Neural cell (in vitro differentiated cells): ENCODE data around the gene GON4L. TPM values are rescaled to one million over a fixed set of nuclear protein-coding genes. Genes with fewer than 3 reads are reported as not detected.
"Not testable (repeated sequence)": the region's sequence is repeated elsewhere in the genome, so short reads cannot be mapped to it uniquely, and the experiment has no call there.

Experiments used
- H2AFZ ChIP-seq: fragments of 200-600, 300-800 bp; sonication (generic), shearing (Covaris generic); 2 replicates; pipeline ENCODE4 v1.6.0; 2014; ENCODE audit warnings: low read depth, mild to moderate bottlenecking, antibody characterized with exemption, low read length, moderate library complexity
- H3F3A ChIP-seq: fragments of 200-600 bp; shearing (Covaris generic); 2 replicates; pipeline ENCODE4 v1.6.1; 2016; ENCODE audit warnings: mild to moderate bottlenecking, moderate library complexity, mixed read lengths, antibody characterized with exemption, low read length; ENCODE audit not compliant: insufficient read depth, poor library complexity, severe bottlenecking
- H3K27ac ChIP-seq: fragments of 200-600, 300-800 bp; sonication (generic), shearing (Covaris generic); 2 replicates; pipeline ENCODE4 v1.5.1; 2014; ENCODE audit warnings: mild to moderate bottlenecking, low read length, moderate library complexity
- H3K27me3 ChIP-seq: fragments of 300-800, 200-600 bp; sonication (generic), shearing (Covaris generic); 2 replicates; pipeline ENCODE4 v1.6.0; 2014; ENCODE audit warnings: mild to moderate bottlenecking, low read depth, low read length, moderate library complexity; ENCODE audit not compliant: insufficient read depth
- H3K36me3 ChIP-seq: fragments of 300-800, 200-600 bp; sonication (generic), shearing (Covaris generic); 2 replicates; pipeline ENCODE4 v1.5.1; 2014; ENCODE audit warnings: mild to moderate bottlenecking, antibody characterized with exemption, low read length, moderate library complexity; ENCODE audit not compliant: insufficient read depth
- H3K4me2 ChIP-seq: fragments of 300-800, 200-600 bp; sonication (generic), shearing (Covaris generic); 2 replicates; pipeline ENCODE4 v1.6.0; 2014; ENCODE audit warnings: mild to moderate bottlenecking, low read length
- H3K4me3 ChIP-seq: fragments of 300-800, 200-600 bp; sonication (generic), shearing (Covaris generic); 2 replicates; pipeline ENCODE4 v1.5.1; 2014; ENCODE audit warnings: mild to moderate bottlenecking, low read length, moderate library complexity
- H3K79me2 ChIP-seq: fragments of 200-600 bp; shearing (Covaris generic); replicated peaks from 2 replicates; pipeline ENCODE4 v1.6.0; 2014; ENCODE audit warnings: mild to moderate bottlenecking, low read length, moderate library complexity; ENCODE audit not compliant: insufficient read depth
- H3K9ac ChIP-seq: fragments of 300-800, 200-600 bp; sonication (generic), shearing (Covaris generic); 2 replicates; pipeline ENCODE4 v1.6.1; 2016; ENCODE audit warnings: mild to moderate bottlenecking, low read length, mixed read lengths
- H3K9me2 ChIP-seq: fragments of 200-600 bp; shearing (Covaris generic); 2 replicates; pipeline ENCODE4 v1.6.1; 2016; ENCODE audit warnings: mild to moderate bottlenecking, low read length, mixed read lengths; ENCODE audit not compliant: insufficient read depth
- H3K9me3 ChIP-seq: fragments of 200-600, 300-800 bp; sonication (generic), shearing (Covaris generic); 2 replicates; pipeline ENCODE4 v1.6.1; 2016; ENCODE audit warnings: mild to moderate bottlenecking, mixed run types, low read length, moderate library complexity, mixed read lengths
- H4K20me1 ChIP-seq: fragments of 200-600 bp; shearing (Covaris generic); 2 replicates; pipeline ENCODE4 v1.6.1; 2016; ENCODE audit warnings: mild to moderate bottlenecking, mixed run types; ENCODE audit not compliant: insufficient read depth
- CTCF ChIP-seq: fragments of 450-650 bp; IDR thresholded peaks from 2 replicates; pipeline ENCODE4 v1.5.1; 2014; ENCODE audit warnings: antibody characterized with exemption, mild to moderate bottlenecking, moderate library complexity; ENCODE audit not compliant: poor library complexity, severe bottlenecking
- EP300 ChIP-seq: fragments of 450-650 bp; conservative IDR thresholded peaks from 2 replicates; pipeline ENCODE4 v1.6.1; 2014; ENCODE audit warnings: antibody characterized with exemption, mild to moderate bottlenecking, moderate library complexity; ENCODE audit not compliant: poor library complexity, severe bottlenecking
- EZH2 ChIP-seq: fragments of 200-600, 300-800 bp; shearing (Covaris generic), sonication (generic); IDR thresholded peaks from 2 replicates; pipeline ENCODE4 v1.6.1; 2014; ENCODE audit warnings: antibody characterized with exemption, low read length, borderline replicate concordance, mild to moderate bottlenecking; ENCODE audit not compliant: insufficient read depth, poor library complexity, severe bottlenecking
- MXI1 ChIP-seq: fragments of 450-650 bp; conservative IDR thresholded peaks from 2 replicates; pipeline ENCODE4 v1.6.1; 2014; ENCODE audit warnings: antibody characterized with exemption, mild to moderate bottlenecking; ENCODE audit not compliant: poor library complexity, severe bottlenecking
- POLR2AphosphoS5 ChIP-seq: IDR thresholded peaks from 2 replicates; pipeline ENCODE4 v1.6.1; 2012
- RAD21 ChIP-seq: fragments of 450-650 bp; conservative IDR thresholded peaks from 2 replicates; pipeline ENCODE4 v1.6.1; 2014; ENCODE audit warnings: antibody characterized with exemption, mild to moderate bottlenecking, moderate library complexity
- SMC3 ChIP-seq: fragments of 450-650 bp; conservative IDR thresholded peaks from 2 replicates; pipeline ENCODE4 v1.6.1; 2014; ENCODE audit warnings: antibody characterized with exemption, mild to moderate bottlenecking, moderate library complexity; ENCODE audit not compliant: poor library complexity
- TAF1 ChIP-seq: IDR thresholded peaks from 2 replicates; pipeline ENCODE4 v1.6.1; 2012; ENCODE audit warnings: low read depth
- polyA plus RNA-seq: library from polyadenylated mRNA; depleted of rRNA; stranded (reverse); fragments of >200 nt; gene quantifications from 2 replicates; pipeline ENCODE4 v1.2.3, GENCODE V29; 2014
- TF ChIP-seq, protein P1 (sequence below): IDR thresholded peaks from 2 replicates; pipeline ENCODE4 v1.6.1; 2012; ENCODE audit warnings: borderline replicate concordance

Gene GON4L
- polyA plus RNA-seq, 1 donor from 2014 or later, result 30.2 TPM

- Histone ChIP-seq H3K9ac (no peak overlapping the region), H3K79me2 (no peaks in the 10 kb centered on the region), H3F3A (no peaks in the 10 kb centered on the region), H3K36me3 (peaks cover 5% of the 10 kb centered on the region), H3K4me3 (no peak overlapping the region), H3K4me2 (no peak overlapping the region), H3K27ac (no peak overlapping the region), H3K9me2 (no peaks in the 10 kb centered on the region), H3K9me3 (no peaks in the 10 kb centered on the region), H2AFZ (no peak overlapping the region), H4K20me1 (no peaks in the 10 kb centered on the region), H3K27me3 (no peaks in the 10 kb centered on the region)
- TF ChIP-seq TAF1, result no peak
- no peak for TF ChIP-seq EZH2
- TF ChIP-seq RAD21, result no peak
- TF ChIP-seq, protein P1, sequence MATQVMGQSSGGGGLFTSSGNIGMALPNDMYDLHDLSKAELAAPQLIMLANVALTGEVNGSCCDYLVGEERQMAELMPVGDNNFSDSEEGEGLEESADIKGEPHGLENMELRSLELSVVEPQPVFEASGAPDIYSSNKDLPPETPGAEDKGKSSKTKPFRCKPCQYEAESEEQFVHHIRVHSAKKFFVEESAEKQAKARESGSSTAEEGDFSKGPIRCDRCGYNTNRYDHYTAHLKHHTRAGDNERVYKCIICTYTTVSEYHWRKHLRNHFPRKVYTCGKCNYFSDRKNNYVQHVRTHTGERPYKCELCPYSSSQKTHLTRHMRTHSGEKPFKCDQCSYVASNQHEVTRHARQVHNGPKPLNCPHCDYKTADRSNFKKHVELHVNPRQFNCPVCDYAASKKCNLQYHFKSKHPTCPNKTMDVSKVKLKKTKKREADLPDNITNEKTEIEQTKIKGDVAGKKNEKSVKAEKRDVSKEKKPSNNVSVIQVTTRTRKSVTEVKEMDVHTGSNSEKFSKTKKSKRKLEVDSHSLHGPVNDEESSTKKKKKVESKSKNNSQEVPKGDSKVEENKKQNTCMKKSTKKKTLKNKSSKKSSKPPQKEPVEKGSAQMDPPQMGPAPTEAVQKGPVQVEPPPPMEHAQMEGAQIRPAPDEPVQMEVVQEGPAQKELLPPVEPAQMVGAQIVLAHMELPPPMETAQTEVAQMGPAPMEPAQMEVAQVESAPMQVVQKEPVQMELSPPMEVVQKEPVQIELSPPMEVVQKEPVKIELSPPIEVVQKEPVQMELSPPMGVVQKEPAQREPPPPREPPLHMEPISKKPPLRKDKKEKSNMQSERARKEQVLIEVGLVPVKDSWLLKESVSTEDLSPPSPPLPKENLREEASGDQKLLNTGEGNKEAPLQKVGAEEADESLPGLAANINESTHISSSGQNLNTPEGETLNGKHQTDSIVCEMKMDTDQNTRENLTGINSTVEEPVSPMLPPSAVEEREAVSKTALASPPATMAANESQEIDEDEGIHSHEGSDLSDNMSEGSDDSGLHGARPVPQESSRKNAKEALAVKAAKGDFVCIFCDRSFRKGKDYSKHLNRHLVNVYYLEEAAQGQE, result no peak
- TF ChIP-seq CTCF, result no peak
- no peak for TF ChIP-seq SMC3
- TF ChIP-seq MXI1, result no peak
- no peak for TF ChIP-seq EP300
- no peak for TF ChIP-seq POLR2AphosphoS5
Measured at GRCh38 chr1:155769257-155769656, 87.8 kb downstream of the GON4L start.

DNA sequence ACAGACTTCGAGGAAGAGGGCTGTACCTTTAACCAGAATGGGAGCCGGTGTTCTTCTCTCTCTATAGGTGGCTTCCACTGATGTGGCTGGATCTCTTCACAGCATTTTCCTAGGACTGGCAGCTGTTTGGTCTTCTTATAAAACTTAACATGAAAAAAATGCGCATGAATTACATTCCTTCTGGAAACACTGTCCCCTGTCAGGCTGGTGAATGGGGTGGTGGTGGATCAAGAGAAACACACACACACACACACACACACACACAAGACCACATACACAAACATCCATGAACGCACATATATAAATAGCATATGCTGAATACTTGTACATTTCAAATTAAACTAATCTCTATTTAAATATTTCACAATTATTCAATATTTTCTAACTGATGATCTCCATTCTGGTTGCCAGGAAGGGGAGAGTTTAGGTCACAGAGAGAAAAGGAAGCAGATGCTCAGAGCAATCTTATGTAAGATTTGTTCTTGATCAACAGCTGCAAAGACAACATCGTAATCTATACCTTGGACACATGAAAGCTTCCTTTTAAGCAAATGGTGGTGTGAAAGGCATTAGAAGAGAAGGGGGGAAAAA lies 89.5 kb downstream of the GON4L start:
- not testable (repeated sequence) for H3K9me2 ChIP-seq, H3K9me3 ChIP-seq, H3F3A ChIP-seq, H3K27ac ChIP-seq, H4K20me1 ChIP-seq, H3K36me3 ChIP-seq, H3K79me2 ChIP-seq, H2AFZ ChIP-seq, H3K9ac ChIP-seq, H3K27me3 ChIP-seq, H3K4me2 ChIP-seq, H3K4me3 ChIP-seq

- H3K4me3 ChIP-seq, H3K9ac ChIP-seq, H2AFZ ChIP-seq, H3K9me3 ChIP-seq, H3F3A ChIP-seq, H3K79me2 ChIP-seq, H3K27ac ChIP-seq, H4K20me1 ChIP-seq, H3K4me2 ChIP-seq, H3K9me2 ChIP-seq, H3K27me3 ChIP-seq: not testable (repeated sequence)
- peaks cover 10% of the 10 kb centered on the region for H3K36me3 ChIP-seq
Measured at GRCh38 chr1:155763989-155764388, 93.0 kb downstream of the GON4L start.

DNA sequence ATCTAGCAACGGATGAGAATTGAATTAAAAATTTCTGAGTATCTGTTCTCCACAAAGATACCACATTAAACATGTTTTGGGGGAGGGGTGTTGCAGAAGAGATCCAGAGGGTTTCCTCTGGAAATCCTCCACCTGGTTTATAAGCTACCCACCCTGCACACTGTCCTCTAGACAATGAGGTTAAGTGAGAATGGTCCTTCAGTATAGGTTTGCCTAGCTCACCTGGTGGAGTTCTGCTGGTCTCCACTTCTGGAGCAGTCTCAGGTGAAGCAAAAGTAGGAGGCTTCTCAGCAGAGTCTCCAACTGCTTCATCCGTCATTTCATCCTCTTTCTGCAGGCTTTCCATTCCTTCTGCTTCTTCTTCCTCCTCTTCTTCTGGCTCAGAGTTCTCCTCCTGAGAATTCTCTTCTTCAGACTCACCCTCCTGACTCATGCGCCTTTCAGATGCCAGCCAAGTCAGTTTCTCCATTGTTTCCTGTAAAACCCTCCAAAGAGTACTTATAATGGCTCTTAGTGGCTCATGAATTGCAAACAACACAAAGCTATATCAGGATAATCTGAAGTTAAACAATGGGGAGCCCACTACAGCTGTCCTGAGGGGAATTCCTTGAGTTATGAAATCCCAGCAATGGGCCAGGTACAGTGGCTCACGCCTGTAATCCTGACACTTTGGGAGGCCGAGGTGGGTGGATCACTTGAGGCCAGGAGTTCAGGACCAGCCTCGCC lies 93.8 kb downstream of the GON4L start:
- not testable (repeated sequence) for H3K9me3 ChIP-seq, H3K9ac ChIP-seq, H3K4me2 ChIP-seq, H3K27me3 ChIP-seq, H4K20me1 ChIP-seq, H2AFZ ChIP-seq, H3K27ac ChIP-seq, H3K79me2 ChIP-seq, H3F3A ChIP-seq, H3K9me2 ChIP-seq, H3K4me3 ChIP-seq
- peaks cover 10% of the 10 kb centered on the region for H3K36me3 ChIP-seq
